ENCODE measurements around the gene SIRT4. TPM values are rescaled to one million over a fixed set of nuclear protein-coding genes. Genes with fewer than 3 reads are reported as not detected.

Gene SIRT4
- total RNA-seq, 3 donors from 2014 or later = 0.98 to 3.1 (median 1.6) TPM

- H3K9me3 ChIP-seq = no peaks in the 10 kb centered on the region
- H3K4me1 ChIP-seq = peaks cover 5 to 16% of the 10 kb centered on the region in 2 donors
- no peak for DNase-seq (ENCODE audit: low spot score in 2 of 2)
- H3K36me3 ChIP-seq = no peaks in the 10 kb centered on the region
- no peak overlapping the region for H3K4me3 ChIP-seq
- intact Hi-C loops (cut with DNase I; ENCODE audit: low total_unique reads) = loop anchor here (5.0 kb wide), 1 partner anchor 35 kb away; no protein-coding TSS in a partner anchor
- no peaks in the 10 kb centered on the region for H3K27me3 ChIP-seq
- no peak overlapping the region for H3K27ac ChIP-seq
- no peak for TF ChIP-seq CTCF (IDR thresholded peaks at IDR 0.05)
- TF ChIP-seq POLR2A (IDR thresholded peaks at IDR 0.05) = no peak
- TF ChIP-seq POLR2AphosphoS5 (IDR thresholded peaks at IDR 0.05) = no peak
Measured at GRCh38 chr12:120267736-120268135, 34.4 kb upstream of the SIRT4 start.

GRCh38 chr12:120276734-120277133, 25.4 kb upstream of the SIRT4 start:
- no peak for TF ChIP-seq POLR2AphosphoS5 (IDR thresholded peaks at IDR 0.05)
- TF ChIP-seq CTCF (IDR thresholded peaks at IDR 0.05) = no peak
- no peak for TF ChIP-seq POLR2A (IDR thresholded peaks at IDR 0.05)
- H3K4me3 ChIP-seq = no peak overlapping the region

GRCh38 chr12:120278137-120279069, 23.7 kb upstream of the SIRT4 start:
- no peaks in the 10 kb centered on the region for H3K27me3 ChIP-seq
- no peaks in the 10 kb centered on the region for H3K4me1 ChIP-seq
- H3K4me3 ChIP-seq = no peak overlapping the region
- intact Hi-C loops (cut with DNase I; ENCODE audit: low total_unique reads) = no loop called here
- TF ChIP-seq POLR2A (IDR thresholded peaks at IDR 0.05) (no peak), CTCF (IDR thresholded peaks at IDR 0.05) (no peak), POLR2AphosphoS5 (IDR thresholded peaks at IDR 0.05) (no peak)
- no peaks in the 10 kb centered on the region for H3K9me3 ChIP-seq
- H3K27ac ChIP-seq = no peak overlapping the region
- no peaks in the 10 kb centered on the region for H3K36me3 ChIP-seq
- DNase-seq (ENCODE audit: low spot score in 2 of 2) = no peak

More at GRCh38 chr12:120276734-120277133, 25.4 kb upstream of the SIRT4 start:
- Histone ChIP-seq H3K27me3 (no peaks in the 10 kb centered on the region), H3K36me3 (no peaks in the 10 kb centered on the region), H3K4me1 (no peaks in the 10 kb centered on the region), H3K9me3 (no peaks in the 10 kb centered on the region), H3K27ac (no peak overlapping the region)
- intact Hi-C loops (cut with DNase I; ENCODE audit: low total_unique reads) = no loop called here
- DNase-seq (ENCODE audit: low spot score in 2 of 2) = no peak

GRCh38 chr12:120283318-120283717, 18.8 kb upstream of the SIRT4 start:
- Histone ChIP-seq H3K4me3 (no peak overlapping the region), H3K27me3 (no peaks in the 10 kb centered on the region), H3K36me3 (no peaks in the 10 kb centered on the region), H3K4me1 (no peaks in the 10 kb centered on the region), H3K9me3 (no peaks in the 10 kb centered on the region), H3K27ac (no peak overlapping the region)
- TF ChIP-seq CTCF (IDR thresholded peaks at IDR 0.05) (no peak), POLR2AphosphoS5 (IDR thresholded peaks at IDR 0.05) (no peak), POLR2A (IDR thresholded peaks at IDR 0.05) (no peak)
- intact Hi-C loops (cut with DNase I; ENCODE audit: low total_unique reads) = no loop called here
- no peak for DNase-seq (ENCODE audit: low spot score in 2 of 2)

- Histone ChIP-seq H3K27ac (no peak overlapping the region), H3K36me3 (no peaks in the 10 kb centered on the region), H3K9me3 (no peaks in the 10 kb centered on the region), H3K4me1 (no peaks in the 10 kb centered on the region), H3K4me3 (no peak overlapping the region), H3K27me3 (no peaks in the 10 kb centered on the region)
- intact Hi-C loops (cut with DNase I; ENCODE audit: low total_unique reads) = no loop called here
- no peak for DNase-seq (ENCODE audit: low spot score in 2 of 2)
- TF ChIP-seq POLR2AphosphoS5 (IDR thresholded peaks at IDR 0.05) = no peak
Measured at GRCh38 chr12:120284381-120284780, 17.7 kb upstream of the SIRT4 start.
